Measurements from ENCODE around the gene SMAD1. TPM values are rescaled to one million over a fixed set of nuclear protein-coding genes. Genes with fewer than 3 reads are reported as not detected.
"Not testable (repeated sequence)": the region's sequence is repeated elsewhere in the genome, so short reads cannot be mapped to it uniquely, and the experiment has no call there.

Gene SMAD1
- total RNA-seq, 1 donor from 2014 or later: 38.6 TPM

DNA sequence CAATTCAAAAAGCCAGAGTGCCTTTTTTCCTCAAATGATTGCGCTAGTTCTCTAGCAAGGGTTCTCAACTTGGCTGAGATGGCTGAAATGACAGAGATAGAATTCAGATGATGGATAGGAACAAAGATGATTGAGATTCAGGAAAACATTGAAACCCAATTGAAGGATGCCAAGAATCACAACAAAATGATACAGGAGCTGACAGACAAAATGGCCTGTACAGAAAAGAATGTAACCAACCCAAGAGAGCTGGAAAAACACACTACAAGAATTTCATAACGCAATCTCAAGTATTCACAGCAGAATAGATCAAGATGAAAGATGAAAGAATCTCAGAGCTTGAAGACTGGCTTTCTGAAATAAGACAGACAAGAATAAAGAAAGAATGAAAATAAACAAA is 85.9 kb downstream of the SMAD1 start:
- Histone ChIP-seq H3K4me3 (ENCODE audit: low read length in 3 of 3) (no peak overlapping the region), H3K9ac (ENCODE audit: low read depth in 1 of 3, low read length in 3 of 3) (no peak overlapping the region), H3K9me3 (ENCODE audit: control insufficient read depth in 3 of 3, low read length in 3 of 3) (no peaks in the 10 kb centered on the region), H3K27ac (ENCODE audit: low read depth, low read length) (no peak overlapping the region), H3K27me3 (ENCODE audit: control insufficient read depth in 3 of 3, insufficient read depth in 3 of 3, low read length in 3 of 3) (no peaks in the 10 kb centered on the region), H3K36me3 (ENCODE audit: control insufficient read depth in 3 of 3, insufficient read depth in 3 of 3, low read length in 3 of 3) (no peaks in the 10 kb centered on the region), H3K4me1 (ENCODE audit: control insufficient read depth in 3 of 3, insufficient read depth in 3 of 3, low read length in 3 of 3) (no peaks in the 10 kb centered on the region)

GRCh38 chr4:145574546-145574945 is 92.9 kb downstream of the SMAD1 start:
- H3K4me3 ChIP-seq (ENCODE audit: low read length in 3 of 3); H3K36me3 ChIP-seq (ENCODE audit: control insufficient read depth in 3 of 3, insufficient read depth in 3 of 3, low read length in 3 of 3); H3K9me3 ChIP-seq (ENCODE audit: control insufficient read depth in 3 of 3, low read length in 3 of 3); H3K9ac ChIP-seq (ENCODE audit: low read depth in 1 of 3, low read length in 3 of 3); H3K27me3 ChIP-seq (ENCODE audit: control insufficient read depth in 3 of 3, insufficient read depth in 3 of 3, low read length in 3 of 3); H3K27ac ChIP-seq (ENCODE audit: low read depth, low read length); H3K4me1 ChIP-seq (ENCODE audit: control insufficient read depth in 3 of 3, insufficient read depth in 3 of 3, low read length in 3 of 3): not testable (repeated sequence)

DNA sequence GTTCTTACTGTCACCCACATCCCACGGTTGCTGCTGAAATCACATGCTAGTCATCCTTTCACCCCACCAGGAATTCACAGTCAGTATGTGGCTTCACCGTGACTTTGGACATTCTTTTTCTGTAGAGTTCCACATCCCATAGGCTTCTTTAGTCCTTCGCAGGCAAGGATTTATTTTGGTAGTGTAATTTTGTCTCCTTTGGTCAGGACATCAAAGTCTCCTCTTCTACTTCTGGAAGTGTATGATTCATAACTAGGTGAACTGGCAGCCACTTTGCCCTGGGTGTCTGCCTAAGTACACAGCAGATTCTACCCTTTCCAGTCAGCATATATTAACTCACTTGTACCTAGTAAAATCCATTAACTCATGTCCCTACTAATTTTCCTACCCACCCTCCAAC is 99.3 kb downstream of the SMAD1 start:
- Histone ChIP-seq H3K36me3 (ENCODE audit: control insufficient read depth in 3 of 3, insufficient read depth in 3 of 3, low read length in 3 of 3) (no peaks in the 10 kb centered on the region), H3K4me3 (ENCODE audit: low read length in 3 of 3) (no peak overlapping the region), H3K27ac (ENCODE audit: low read depth, low read length) (no peak overlapping the region), H3K9me3 (ENCODE audit: control insufficient read depth in 3 of 3, low read length in 3 of 3) (no peaks in the 10 kb centered on the region), H3K4me1 (ENCODE audit: control insufficient read depth in 3 of 3, insufficient read depth in 3 of 3, low read length in 3 of 3) (no peaks in the 10 kb centered on the region), H3K9ac (ENCODE audit: low read depth in 1 of 3, low read length in 3 of 3) (no peak overlapping the region), H3K27me3 (ENCODE audit: control insufficient read depth in 3 of 3, insufficient read depth in 3 of 3, low read length in 3 of 3) (no peaks in the 10 kb centered on the region)

GRCh38 chr4:145583191-145584055 is 101.8 kb downstream of the SMAD1 start:
- no peaks in the 10 kb centered on the region for H3K36me3 ChIP-seq (ENCODE audit: control insufficient read depth in 3 of 3, insufficient read depth in 3 of 3, low read length in 3 of 3)
- H3K9me3 ChIP-seq (ENCODE audit: control insufficient read depth in 3 of 3, low read length in 3 of 3): no peaks in the 10 kb centered on the region
- H3K9ac ChIP-seq (ENCODE audit: low read depth in 1 of 3, low read length in 3 of 3): no peak overlapping the region
- no peak overlapping the region for H3K4me3 ChIP-seq (ENCODE audit: low read length in 3 of 3)
- H3K27ac ChIP-seq (ENCODE audit: low read depth, low read length): no peak overlapping the region
- H3K4me1 ChIP-seq (ENCODE audit: control insufficient read depth in 3 of 3, insufficient read depth in 3 of 3, low read length in 3 of 3): no peaks in the 10 kb centered on the region
- H3K27me3 ChIP-seq (ENCODE audit: control insufficient read depth in 3 of 3, insufficient read depth in 3 of 3, low read length in 3 of 3): no peaks in the 10 kb centered on the region

GRCh38 chr4:145587088-145587754 is 105.6 kb downstream of the SMAD1 start:
- Histone ChIP-seq H3K36me3 (ENCODE audit: control insufficient read depth in 3 of 3, insufficient read depth in 3 of 3, low read length in 3 of 3) (no peaks in the 10 kb centered on the region), H3K4me1 (ENCODE audit: control insufficient read depth in 3 of 3, insufficient read depth in 3 of 3, low read length in 3 of 3) (no peaks in the 10 kb centered on the region), H3K27me3 (ENCODE audit: control insufficient read depth in 3 of 3, insufficient read depth in 3 of 3, low read length in 3 of 3) (no peaks in the 10 kb centered on the region), H3K4me3 (ENCODE audit: low read length in 3 of 3) (no peak overlapping the region), H3K9me3 (ENCODE audit: control insufficient read depth in 3 of 3, low read length in 3 of 3) (no peaks in the 10 kb centered on the region), H3K27ac (ENCODE audit: low read depth, low read length) (no peak overlapping the region), H3K9ac (ENCODE audit: low read depth in 1 of 3, low read length in 3 of 3) (no peak overlapping the region)

DNA sequence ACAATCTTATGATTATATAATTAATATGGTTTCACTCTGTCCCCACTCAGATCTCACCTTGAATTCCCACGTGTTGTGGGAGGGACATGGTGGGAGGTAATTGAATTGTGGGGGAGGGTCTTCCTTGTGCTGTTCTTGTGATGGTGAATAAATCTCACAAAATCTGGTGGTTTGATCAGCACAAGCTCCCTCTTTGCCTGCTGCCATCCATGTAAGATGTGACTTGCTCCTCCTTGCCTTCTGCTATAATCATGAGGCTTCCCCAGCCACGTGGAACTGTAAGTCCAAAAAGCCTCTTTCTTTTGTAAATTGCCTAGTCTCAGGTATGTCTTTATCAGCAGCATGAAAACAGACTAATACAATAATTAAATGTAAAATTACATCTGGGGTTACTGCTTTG is 107.7 kb downstream of the SMAD1 start:
- not testable (repeated sequence) for H3K4me1 ChIP-seq (ENCODE audit: control insufficient read depth in 3 of 3, insufficient read depth in 3 of 3, low read length in 3 of 3); H3K36me3 ChIP-seq (ENCODE audit: control insufficient read depth in 3 of 3, insufficient read depth in 3 of 3, low read length in 3 of 3); H3K27ac ChIP-seq (ENCODE audit: low read depth, low read length); H3K27me3 ChIP-seq (ENCODE audit: control insufficient read depth in 3 of 3, insufficient read depth in 3 of 3, low read length in 3 of 3); H3K9me3 ChIP-seq (ENCODE audit: control insufficient read depth in 3 of 3, low read length in 3 of 3); H3K9ac ChIP-seq (ENCODE audit: low read depth in 1 of 3, low read length in 3 of 3); H3K4me3 ChIP-seq (ENCODE audit: low read length in 3 of 3)

DNA sequence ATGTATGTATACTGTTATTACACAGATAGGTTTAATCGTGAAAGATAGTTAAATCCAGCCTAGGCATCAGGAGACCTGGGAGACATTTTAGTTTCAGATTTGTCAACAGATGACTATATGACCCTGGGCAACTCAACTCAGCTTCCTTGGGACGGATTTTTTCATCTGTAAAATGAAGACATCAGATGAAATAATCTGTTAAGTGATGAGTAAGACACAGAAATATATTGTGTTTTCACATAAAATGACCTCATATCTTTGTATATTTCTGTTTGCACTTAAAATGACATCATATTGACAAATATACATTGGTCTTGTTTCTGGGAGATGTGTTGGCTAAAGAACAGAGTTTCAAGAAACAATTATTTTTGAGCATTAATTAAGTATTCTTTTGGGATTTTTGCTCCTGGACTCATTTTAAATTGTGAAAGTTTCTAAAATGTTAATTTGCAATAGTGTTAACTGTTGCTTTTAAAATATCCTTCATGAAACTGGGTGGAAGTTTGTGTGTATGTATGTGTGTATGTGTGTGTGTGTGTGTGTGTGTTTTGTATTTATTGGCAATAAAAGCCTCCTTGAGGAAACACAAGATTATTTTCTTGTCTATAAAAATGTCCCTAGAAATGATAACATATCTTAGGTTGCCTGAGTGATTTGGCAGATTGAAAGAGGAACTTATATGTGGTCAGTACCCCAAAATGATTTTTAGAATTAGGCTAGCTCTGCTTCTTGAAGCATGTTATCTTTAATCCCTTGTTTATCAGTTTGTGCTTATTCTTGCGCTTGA is 108.5 kb downstream of the SMAD1 start:
- no peak overlapping the region for H3K9ac ChIP-seq (ENCODE audit: low read depth in 1 of 3, low read length in 3 of 3)
- H3K27me3 ChIP-seq (ENCODE audit: control insufficient read depth in 3 of 3, insufficient read depth in 3 of 3, low read length in 3 of 3): no peaks in the 10 kb centered on the region
- H3K9me3 ChIP-seq (ENCODE audit: control insufficient read depth in 3 of 3, low read length in 3 of 3): no peaks in the 10 kb centered on the region
- H3K27ac ChIP-seq (ENCODE audit: low read depth, low read length): no peak overlapping the region
- H3K4me1 ChIP-seq (ENCODE audit: control insufficient read depth in 3 of 3, insufficient read depth in 3 of 3, low read length in 3 of 3): no peaks in the 10 kb centered on the region
- H3K36me3 ChIP-seq (ENCODE audit: control insufficient read depth in 3 of 3, insufficient read depth in 3 of 3, low read length in 3 of 3): no peaks in the 10 kb centered on the region
- no peak overlapping the region for H3K4me3 ChIP-seq (ENCODE audit: low read length in 3 of 3)

- H3K27me3 ChIP-seq (ENCODE audit: control insufficient read depth in 3 of 3, insufficient read depth in 3 of 3, low read length in 3 of 3): no peaks in the 10 kb centered on the region
- H3K9me3 ChIP-seq (ENCODE audit: control insufficient read depth in 3 of 3, low read length in 3 of 3): peaks cover 0 to 3% (median 0%) of the 10 kb centered on the region in 3 donors
- no peaks in the 10 kb centered on the region for H3K4me1 ChIP-seq (ENCODE audit: control insufficient read depth in 3 of 3, insufficient read depth in 3 of 3, low read length in 3 of 3)
- no peak overlapping the region for H3K27ac ChIP-seq (ENCODE audit: low read depth, low read length)
- H3K9ac ChIP-seq (ENCODE audit: low read depth in 1 of 3, low read length in 3 of 3): no peak overlapping the region
- H3K4me3 ChIP-seq (ENCODE audit: low read length in 3 of 3): no peak overlapping the region
- no peaks in the 10 kb centered on the region for H3K36me3 ChIP-seq (ENCODE audit: control insufficient read depth in 3 of 3, insufficient read depth in 3 of 3, low read length in 3 of 3)
Measured at GRCh38 chr4:145602129-145602760, 120.6 kb downstream of the SMAD1 start.

DNA sequence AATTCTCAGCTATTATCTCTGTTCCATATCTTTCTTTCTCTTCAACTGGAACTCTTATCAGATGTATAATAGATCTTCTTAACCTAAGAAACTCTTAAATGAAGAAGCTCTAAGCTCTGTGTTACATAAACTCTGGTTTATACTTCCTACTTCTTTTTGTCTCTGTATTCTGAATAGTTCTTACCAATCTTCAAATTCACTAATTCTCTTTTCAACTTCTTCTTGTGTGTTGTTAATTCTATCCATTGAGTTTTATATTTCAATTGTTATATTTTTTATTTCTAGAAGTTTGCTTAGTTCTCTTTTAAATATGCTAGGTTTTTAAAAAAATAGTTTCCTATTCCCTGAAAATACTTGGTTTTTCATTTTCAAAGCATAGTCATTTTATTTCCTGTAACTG is 124.3 kb downstream of the SMAD1 start:
- Histone ChIP-seq H3K9ac (ENCODE audit: low read depth in 1 of 3, low read length in 3 of 3) (no peak overlapping the region), H3K9me3 (ENCODE audit: control insufficient read depth in 3 of 3, low read length in 3 of 3) (peaks cover 0 to 3% (median 0%) of the 10 kb centered on the region in 3 donors), H3K27me3 (ENCODE audit: control insufficient read depth in 3 of 3, insufficient read depth in 3 of 3, low read length in 3 of 3) (no peaks in the 10 kb centered on the region), H3K27ac (ENCODE audit: low read depth, low read length) (no peak overlapping the region), H3K4me3 (ENCODE audit: low read length in 3 of 3) (no peak overlapping the region), H3K36me3 (ENCODE audit: control insufficient read depth in 3 of 3, insufficient read depth in 3 of 3, low read length in 3 of 3) (no peaks in the 10 kb centered on the region), H3K4me1 (ENCODE audit: control insufficient read depth in 3 of 3, insufficient read depth in 3 of 3, low read length in 3 of 3) (no peaks in the 10 kb centered on the region)

All from skeletal muscle tissue (tissue), 4 donors.